Measurements from ENCODE around the gene PRIM2. TPM values are rescaled to one million over a fixed set of nuclear protein-coding genes. Genes with fewer than 3 reads are reported as not detected.
"Not testable (repeated sequence)": the region's sequence is repeated elsewhere in the genome, so short reads cannot be mapped to it uniquely, and the experiment has no call there.

PRIM2 gene
- total RNA-seq, 1 donor from 2014 or later, result 19.7 TPM

DNA sequence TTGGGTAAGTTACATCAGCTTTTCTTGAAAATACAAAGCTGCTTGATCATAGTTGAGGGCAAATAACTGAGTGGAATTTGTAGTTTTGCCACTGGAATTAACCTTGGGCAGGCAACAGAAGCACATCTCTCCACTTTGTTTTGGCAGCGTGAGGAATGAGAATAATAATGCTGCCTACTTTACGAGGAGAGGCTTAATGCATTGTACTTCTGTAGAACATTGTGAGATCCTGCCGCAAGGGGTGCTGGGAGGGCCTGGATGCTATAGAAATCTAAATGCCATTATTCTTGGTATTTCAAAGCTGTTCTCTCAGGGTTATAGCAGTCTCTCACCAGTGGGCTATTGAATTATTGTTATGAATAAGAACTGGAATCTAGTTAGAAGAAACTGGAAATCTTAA, 353.8 kb downstream of the PRIM2 start:
- ATAC-seq (ENCODE audit: low read depth); H3K4me1 Mint-ChIP-seq; POLR2A ChIA-PET; H3K4me3 Mint-ChIP-seq; H3K36me3 Mint-ChIP-seq (ENCODE audit: low read depth); DNase-seq; CTCF ChIA-PET; H3K9me3 Mint-ChIP-seq; intact Hi-C loops (cut with micrococcal nuclease); H3K27me3 Mint-ChIP-seq; H3K27ac Mint-ChIP-seq: not testable (repeated sequence)

GRCh38 chr6:57671937-57672627, 354.7 kb downstream of the PRIM2 start:
- CTCF ChIA-PET; H3K27me3 Mint-ChIP-seq; H3K36me3 Mint-ChIP-seq (ENCODE audit: low read depth); H3K4me1 Mint-ChIP-seq; H3K4me3 Mint-ChIP-seq; H3K27ac Mint-ChIP-seq; ATAC-seq (ENCODE audit: low read depth); DNase-seq; H3K9me3 Mint-ChIP-seq; POLR2A ChIA-PET; intact Hi-C loops (cut with micrococcal nuclease): not testable (repeated sequence)

DNA sequence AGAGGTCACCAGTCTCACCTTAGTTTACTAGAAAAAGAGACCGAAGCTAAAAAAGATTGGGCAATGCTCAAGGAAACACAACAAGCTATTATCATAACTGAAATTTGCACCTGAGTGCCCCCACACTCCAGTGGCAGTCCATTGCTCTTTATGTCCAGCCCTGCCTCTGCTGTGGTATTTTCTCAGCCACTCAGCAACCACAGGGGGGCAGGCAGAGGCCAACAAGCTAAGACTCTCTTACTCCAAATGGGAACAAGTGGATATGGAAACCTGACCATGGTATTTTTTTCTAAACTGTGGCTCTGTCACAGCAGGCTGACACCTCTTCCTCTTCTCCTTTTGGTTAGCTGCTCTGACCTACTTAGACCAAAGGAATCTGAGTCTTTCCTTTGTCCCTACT, 355.9 kb downstream of the PRIM2 start:
- H3K4me1 Mint-ChIP-seq; DNase-seq; intact Hi-C loops (cut with micrococcal nuclease); POLR2A ChIA-PET; H3K36me3 Mint-ChIP-seq (ENCODE audit: low read depth); H3K27me3 Mint-ChIP-seq; CTCF ChIA-PET; H3K9me3 Mint-ChIP-seq; H3K27ac Mint-ChIP-seq; ATAC-seq (ENCODE audit: low read depth); H3K4me3 Mint-ChIP-seq: not testable (repeated sequence)

GRCh38 chr6:57675386-57675785, 358.0 kb downstream of the PRIM2 start:
- H3K27me3 Mint-ChIP-seq; H3K27ac Mint-ChIP-seq; DNase-seq; H3K36me3 Mint-ChIP-seq (ENCODE audit: low read depth); POLR2A ChIA-PET; H3K9me3 Mint-ChIP-seq; H3K4me1 Mint-ChIP-seq; H3K4me3 Mint-ChIP-seq; intact Hi-C loops (cut with micrococcal nuclease); ATAC-seq (ENCODE audit: low read depth); CTCF ChIA-PET: not testable (repeated sequence)

- H3K9me3 Mint-ChIP-seq; intact Hi-C loops (cut with micrococcal nuclease); DNase-seq; H3K4me1 Mint-ChIP-seq; ATAC-seq (ENCODE audit: low read depth); H3K27ac Mint-ChIP-seq; H3K4me3 Mint-ChIP-seq; H3K36me3 Mint-ChIP-seq (ENCODE audit: low read depth); CTCF ChIA-PET; POLR2A ChIA-PET; H3K27me3 Mint-ChIP-seq: not testable (repeated sequence)
These were observed 379.0 kb downstream of the PRIM2 start for GRCh38 chr6:57696382-57696781.

Other genes starting within 250 kb of the PRIM2 start
- 66.9 and 71.9 TPM in 2 replicates for gene ZNF451, start 227.4 kb upstream of the PRIM2 start, total RNA-seq
- 3.9 and 4.3 TPM in 2 replicates for gene BAG2, start 145.3 kb upstream of the PRIM2 start, total RNA-seq
- gene RAB23, start 95.3 kb upstream of the PRIM2 start, total RNA-seq, result 0.32 and 0.49 TPM in 2 replicates

All from activated B cell treated with CpG ODN at 0.5 μM for 24 hours (primary cell).